Activated CD4-positive, alpha-beta T cell treated with anti-CD3 and anti-CD28 coated beads, Interleukin-2, amount 10 ng/mL, durations not matched to agents 7 days and 5 days (primary cell): Measurements from ENCODE around the gene ZRANB3. TPM values are rescaled to one million over a fixed set of nuclear protein-coding genes. Genes with fewer than 3 reads are reported as not detected.

Source experiments
- CTCF ChIA-PET: fragments of 350-600 bp; sonication (Branson Sonifier 250); formaldehyde crosslinking; loops from one replicate; lab custom pipeline; 2021; ENCODE audit warnings: antibody characterized with exemption; lab: Charles Lee
- POLR2A ChIA-PET: fragments of 350-600 bp; sonication (Branson Sonifier 250); formaldehyde crosslinking; loops from one replicate; lab custom pipeline; 2021; ENCODE audit warnings: antibody characterized with exemption; lab: Charles Lee
- DNase-seq: peaks from one replicate; pipeline ENCODE4 v3.0.0-alpha.2; 2020
- H3K27ac Mint-ChIP-seq: one replicate; pipeline ENCODE4 v1.8.0; 2021; ENCODE audit warnings: mild to moderate bottlenecking, moderate library complexity, mixed read lengths
- H3K27me3 Mint-ChIP-seq: one replicate; pipeline ENCODE4 v1.8.0; 2021; ENCODE audit warnings: mixed read lengths
- H3K36me3 Mint-ChIP-seq: one replicate; pipeline ENCODE4 v1.8.0; 2021; ENCODE audit warnings: low read depth, mixed read lengths
- H3K4me1 Mint-ChIP-seq: one replicate; pipeline ENCODE4 v1.8.0; 2021; ENCODE audit warnings: mixed read lengths
- H3K4me3 Mint-ChIP-seq: one replicate; pipeline ENCODE4 v1.8.0; 2021; ENCODE audit warnings: mild to moderate bottlenecking, moderate library complexity, mixed read lengths
- H3K9me3 Mint-ChIP-seq: one replicate; pipeline ENCODE4 v1.8.0; 2021; ENCODE audit warnings: mixed read lengths
- total RNA-seq, 2 experiments: library from RNA; stranded (reverse); gene quantifications; one replicate each; pipeline ENCODE4 v1.2.3, GENCODE V29; 2021

ZRANB3 gene
- total RNA-seq, 2 experiments from 2014 or later, result 6.5 to 7.4 TPM

GRCh38 chr2:135256531-135257260 is 274.3 kb downstream of the ZRANB3 start:
- Mint-ChIP-seq H3K9me3 (peaks cover 4% of the 10 kb centered on the region), H3K27me3 (no peaks in the 10 kb centered on the region), H3K4me1 (no peaks in the 10 kb centered on the region), H3K36me3 (no peaks in the 10 kb centered on the region), H3K27ac (no peak overlapping the region), H3K4me3 (no peak overlapping the region)
- ChIA-PET CTCF (no interaction called here), POLR2A (no interaction called here)
- no peak for DNase-seq

- no peaks in the 10 kb centered on the region for H3K36me3 Mint-ChIP-seq
- ChIA-PET POLR2A (no interaction called here), CTCF (interaction anchor here (0.6 kb wide), 1 partner anchor 10 kb away, joined by 4 read pairs; no protein-coding TSS in a partner anchor)
- no peak overlapping the region for H3K4me3 Mint-ChIP-seq
- H3K27me3 Mint-ChIP-seq, result no peaks in the 10 kb centered on the region
- peaks cover 10% of the 10 kb centered on the region for H3K9me3 Mint-ChIP-seq
- H3K27ac Mint-ChIP-seq, result no peak overlapping the region
- DNase-seq, result no peak
- no peaks in the 10 kb centered on the region for H3K4me1 Mint-ChIP-seq
Observed at GRCh38 chr2:135255208-135255607, 275.8 kb downstream of the ZRANB3 start.

- H3K9me3 Mint-ChIP-seq, result peaks cover 16% of the 10 kb centered on the region
- CTCF ChIA-PET, result interaction anchor here (0.9 kb wide), 1 partner anchor 8 kb away, joined by 3 read pairs; no protein-coding TSS in a partner anchor
Observed at GRCh38 chr2:135252805-135253458, 278.1 kb downstream of the ZRANB3 start.

GRCh38 chr2:135248611-135249010 is 282.4 kb downstream of the ZRANB3 start:
- peaks cover 12% of the 10 kb centered on the region for H3K9me3 Mint-ChIP-seq

More at GRCh38 chr2:135252805-135253458, 278.1 kb downstream of the ZRANB3 start:
- H3K4me1 Mint-ChIP-seq, result no peaks in the 10 kb centered on the region
- no peak overlapping the region for H3K27ac Mint-ChIP-seq
- no peak overlapping the region for H3K4me3 Mint-ChIP-seq
- POLR2A ChIA-PET, result no interaction called here
- H3K36me3 Mint-ChIP-seq, result peaks cover 4% of the 10 kb centered on the region
- no peaks in the 10 kb centered on the region for H3K27me3 Mint-ChIP-seq
- no peak for DNase-seq

GRCh38 chr2:135246711-135247270 is 284.2 kb downstream of the ZRANB3 start:
- H3K4me3 Mint-ChIP-seq, result no peak overlapping the region
- CTCF ChIA-PET, result no interaction called here

More at GRCh38 chr2:135248611-135249010, 282.4 kb downstream of the ZRANB3 start:
- Mint-ChIP-seq H3K36me3 (peaks cover 4% of the 10 kb centered on the region), H3K4me1 (peaks cover 9% of the 10 kb centered on the region), H3K27me3 (no peaks in the 10 kb centered on the region), H3K4me3 (no peak overlapping the region), H3K27ac (no peak overlapping the region)
- POLR2A ChIA-PET, result no interaction called here
- DNase-seq, result no peak
- CTCF ChIA-PET, result interaction anchor here (1.1 kb wide), 1 partner anchor 260 kb away, joined by 3 read pairs; no protein-coding TSS in a partner anchor

GRCh38 chr2:135245071-135245470 is 285.9 kb downstream of the ZRANB3 start:
- Mint-ChIP-seq H3K4me1 (peaks cover 12% of the 10 kb centered on the region), H3K36me3 (peaks cover 3% of the 10 kb centered on the region), H3K27me3 (no peaks in the 10 kb centered on the region), H3K27ac (no peak overlapping the region), H3K4me3 (no peak overlapping the region), H3K9me3 (peaks cover 5% of the 10 kb centered on the region)
- DNase-seq, result peak; percentile 27
- ChIA-PET POLR2A (no interaction called here), CTCF (interaction anchor here (1.3 to 1.5 kb wide), 2 partner anchors 8 to 27 kb away, joined by 3 to 4 read pairs; no protein-coding TSS in a partner anchor)

More at GRCh38 chr2:135246711-135247270, 284.2 kb downstream of the ZRANB3 start:
- H3K36me3 Mint-ChIP-seq, result peaks cover 4% of the 10 kb centered on the region
- POLR2A ChIA-PET, result no interaction called here
- H3K9me3 Mint-ChIP-seq, result peaks cover 12% of the 10 kb centered on the region
- H3K27ac Mint-ChIP-seq, result no peak overlapping the region
- H3K27me3 Mint-ChIP-seq, result no peaks in the 10 kb centered on the region
- H3K4me1 Mint-ChIP-seq, result peaks cover 12% of the 10 kb centered on the region
- DNase-seq, result no peak

GRCh38 chr2:135238651-135239050 is 292.4 kb downstream of the ZRANB3 start:
- Mint-ChIP-seq H3K4me3 (no peak overlapping the region), H3K4me1 (peaks cover 3% of the 10 kb centered on the region), H3K27ac (no peak overlapping the region), H3K27me3 (no peaks in the 10 kb centered on the region), H3K36me3 (no peaks in the 10 kb centered on the region), H3K9me3 (peaks cover 2% of the 10 kb centered on the region)
- CTCF ChIA-PET, result no interaction called here
- POLR2A ChIA-PET, result no interaction called here
- no peak for DNase-seq

- Mint-ChIP-seq H3K27me3 (no peaks in the 10 kb centered on the region), H3K4me3 (no peak overlapping the region), H3K27ac (no peak overlapping the region), H3K4me1 (no peaks in the 10 kb centered on the region), H3K9me3 (no peaks in the 10 kb centered on the region), H3K36me3 (peaks cover 7% of the 10 kb centered on the region)
- ChIA-PET CTCF (no interaction called here), POLR2A (interaction anchor here (0.5 kb wide), 1 partner anchor 228 kb away, joined by 3 read pairs; no protein-coding TSS in a partner anchor)
- no peak for DNase-seq
Observed at GRCh38 chr2:135230150-135230549, 300.9 kb downstream of the ZRANB3 start.

GRCh38 chr2:135227386-135227785 is 303.6 kb downstream of the ZRANB3 start:
- no peak overlapping the region for H3K27ac Mint-ChIP-seq
- POLR2A ChIA-PET, result no interaction called here
- no peaks in the 10 kb centered on the region for H3K27me3 Mint-ChIP-seq
- H3K9me3 Mint-ChIP-seq, result no peaks in the 10 kb centered on the region
- H3K36me3 Mint-ChIP-seq, result peaks cover 7% of the 10 kb centered on the region
- H3K4me1 Mint-ChIP-seq, result no peaks in the 10 kb centered on the region
- no peak for DNase-seq
- no peak overlapping the region for H3K4me3 Mint-ChIP-seq
- CTCF ChIA-PET, result no interaction called here

- Mint-ChIP-seq H3K4me1 (no peaks in the 10 kb centered on the region), H3K27me3 (no peaks in the 10 kb centered on the region), H3K9me3 (no peaks in the 10 kb centered on the region), H3K36me3 (peaks cover 7% of the 10 kb centered on the region), H3K27ac (no peak overlapping the region), H3K4me3 (no peak overlapping the region)
- no peak for DNase-seq
- CTCF ChIA-PET, result no interaction called here
- POLR2A ChIA-PET, result no interaction called here
Observed at GRCh38 chr2:135226961-135227360, 304.1 kb downstream of the ZRANB3 start.

- DNase-seq, result no peak
- Mint-ChIP-seq H3K4me1 (no peaks in the 10 kb centered on the region), H3K27ac (no peak overlapping the region), H3K4me3 (no peak overlapping the region), H3K27me3 (no peaks in the 10 kb centered on the region), H3K9me3 (no peaks in the 10 kb centered on the region), H3K36me3 (peaks cover 8% of the 10 kb centered on the region)
- ChIA-PET CTCF (no interaction called here), POLR2A (no interaction called here)
Observed at GRCh38 chr2:135225781-135226180, 305.2 kb downstream of the ZRANB3 start.

GRCh38 chr2:135219226-135219625 is 311.8 kb downstream of the ZRANB3 start:
- peaks cover 1% of the 10 kb centered on the region for H3K36me3 Mint-ChIP-seq
- H3K4me1 Mint-ChIP-seq, result no peaks in the 10 kb centered on the region
- CTCF ChIA-PET, result no interaction called here
- H3K27me3 Mint-ChIP-seq, result no peaks in the 10 kb centered on the region
- no peaks in the 10 kb centered on the region for H3K9me3 Mint-ChIP-seq
- DNase-seq, result no peak
- H3K27ac Mint-ChIP-seq, result no peak overlapping the region
- POLR2A ChIA-PET, result no interaction called here
- H3K4me3 Mint-ChIP-seq, result no peak overlapping the region

GRCh38 chr2:135218426-135218825 is 312.6 kb downstream of the ZRANB3 start:
- Mint-ChIP-seq H3K27ac (no peak overlapping the region), H3K4me3 (no peak overlapping the region), H3K27me3 (no peaks in the 10 kb centered on the region), H3K9me3 (no peaks in the 10 kb centered on the region), H3K4me1 (no peaks in the 10 kb centered on the region), H3K36me3 (peaks cover 1% of the 10 kb centered on the region)
- CTCF ChIA-PET, result no interaction called here
- POLR2A ChIA-PET, result no interaction called here
- no peak for DNase-seq
